Natural killer cell (primary cell): ENCODE data around the gene LHPP. TPM values are rescaled to one million over a fixed set of nuclear protein-coding genes. Genes with fewer than 3 reads are reported as not detected.

Experiments used
- ATAC-seq, 3 donors: fragments of 150-1000 bp in 2 of 3; fragments of 200-7000 bp in 1 of 3; cut with Tn5 transposase; 1 replicate in 1 of 3; 2 replicates in 2 of 3; pipeline ENCODE4 v1.10.0; 2021; ENCODE audit warnings: mild to moderate bottlenecking in 2 of 3, moderate library complexity in 2 of 3
- DNase-seq, 2 donors: peaks; one replicate each; pipeline versions ENCODE4 v3.0.0 to v3.0.0-alpha.2; 2013 to 2021; ENCODE audit warnings: mixed read lengths in 1 of 2
- H3K27ac ChIP-seq: one replicate; pipeline ENCODE4 v1.5.1; 2013; ENCODE audit warnings: mild to moderate bottlenecking, low read length
- H3K27me3 ChIP-seq: one replicate; pipeline ENCODE4 v1.6.1; 2013; ENCODE audit warnings: low read length; ENCODE audit not compliant: control insufficient read depth, insufficient read depth
- H3K36me3 ChIP-seq: one replicate; pipeline ENCODE4 v1.6.1; 2013; ENCODE audit warnings: low read length; ENCODE audit not compliant: control insufficient read depth, insufficient read depth
- H3K4me1 ChIP-seq: one replicate; pipeline ENCODE4 v1.6.1; 2013; ENCODE audit warnings: low read length; ENCODE audit not compliant: control insufficient read depth, insufficient read depth
- H3K4me3 ChIP-seq: one replicate; pipeline ENCODE4 v1.5.1; 2013; ENCODE audit warnings: low read length
- H3K9me3 ChIP-seq: one replicate; pipeline ENCODE4 v1.6.1; 2013; ENCODE audit warnings: low read length; ENCODE audit not compliant: control insufficient read depth, insufficient read depth
- H3K27ac Mint-ChIP-seq, 2 donors: one replicate each; pipeline ENCODE4 v1.8.0; 2022; ENCODE audit warnings: mild to moderate bottlenecking in 2 of 2, mixed read lengths in 2 of 2, moderate library complexity in 1 of 2
- H3K27me3 Mint-ChIP-seq, 2 donors: one replicate each; pipeline ENCODE4 v1.8.0; 2022; ENCODE audit warnings: low read depth in 2 of 2, mixed read lengths in 2 of 2
- H3K36me3 Mint-ChIP-seq: one replicate; pipeline ENCODE4 v1.8.0; 2022; ENCODE audit warnings: mixed read lengths
- H3K4me1 Mint-ChIP-seq, 2 donors: one replicate each; pipeline ENCODE4 v1.8.0; 2022; ENCODE audit warnings: mixed read lengths in 2 of 2
- H3K4me3 Mint-ChIP-seq: one replicate; pipeline ENCODE4 v1.8.0; 2022; ENCODE audit warnings: mild to moderate bottlenecking, moderate library complexity, mixed read lengths
- H3K9me3 Mint-ChIP-seq, 2 donors: one replicate each; pipeline ENCODE4 v1.8.0; 2022; ENCODE audit warnings: mixed read lengths in 2 of 2
- WGBS: methylation state at CpG from one replicate; pipeline ENCODE4 v1.1.7; 2013; ENCODE audit warnings: missing lambda C conversion rate; ENCODE audit not compliant: insufficient coverage; 5-methylcytosine and 5-hydroxymethylcytosine counted together
- intact Hi-C: fragments of 100-400 bp; cut with micrococcal nuclease; formaldehyde crosslinking; loops from one replicate; pipeline ENCODE4 v1.14.2; 2022
- total RNA-seq, 4 donors: library from RNA; stranded (reverse); fragments of 120-200 nt in 1 of 4; gene quantifications; one replicate each; pipeline versions ENCODE4 v1.2.3 to v1.2.4, GENCODE V29; 2013 to 2022
- TF ChIP-seq, protein P1 (sequence below): fragments of 200-600 bp; IDR thresholded peaks from one replicate; pipeline ENCODE4 v1.8.0; 2022; ENCODE audit warnings: antibody characterized with exemption

The LHPP gene
- total RNA-seq, 3 donors from 2014 or later (not counting 1 experiment from before 2014, with no cell fraction given): 12.3 to 19.3 (median 14.8) TPM

DNA sequence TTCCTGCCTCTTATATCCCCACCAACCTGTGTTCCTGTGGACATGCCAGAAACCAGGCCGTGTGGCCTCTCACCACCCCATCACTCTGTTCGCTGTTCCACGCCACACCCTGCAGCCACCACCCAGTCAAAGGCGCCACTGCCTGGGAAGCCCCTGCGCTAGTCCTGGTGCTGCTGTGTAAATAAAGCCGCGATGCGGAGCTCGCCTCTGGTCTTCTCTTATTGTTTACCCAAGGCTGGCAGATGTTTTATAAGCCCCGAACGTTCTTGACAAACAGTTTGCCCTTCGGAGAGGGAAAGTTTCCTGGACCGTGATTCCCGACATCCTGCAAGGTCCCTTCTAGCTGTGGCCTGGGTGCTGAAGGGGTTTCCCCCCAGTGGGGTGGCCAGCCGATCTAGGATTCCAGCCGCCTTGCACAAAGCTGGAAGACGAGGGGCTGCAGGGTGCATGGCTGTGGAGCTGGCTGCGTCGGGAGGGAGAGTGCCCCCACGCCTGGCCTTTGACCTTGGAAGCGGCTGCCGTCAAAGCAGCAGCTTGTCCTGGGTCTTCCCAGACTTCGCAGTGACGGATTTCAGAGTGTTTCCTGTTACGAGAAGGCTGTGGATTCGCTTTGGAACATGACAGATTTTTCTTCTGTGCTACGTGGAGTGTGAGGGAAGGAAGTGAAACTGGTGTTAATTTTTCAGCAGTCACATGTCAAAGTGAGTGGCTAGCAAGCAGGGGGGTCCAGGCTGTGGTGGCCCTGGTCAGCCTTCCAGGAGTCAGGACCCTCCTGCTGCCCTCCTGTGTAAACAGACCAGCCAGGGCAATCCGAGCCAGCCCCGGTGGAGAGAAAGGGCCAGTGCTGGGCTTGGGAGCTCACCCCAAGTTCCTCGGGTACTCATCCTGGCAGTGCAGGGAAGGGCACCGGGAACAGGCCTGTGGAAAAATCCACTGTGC is 61.6 kb downstream of the LHPP start:
- Mint-ChIP-seq H3K9me3 (no peaks in the 10 kb centered on the region), H3K36me3 (no peaks in the 10 kb centered on the region), H3K27me3 (no peaks in the 10 kb centered on the region), H3K4me1 (no peaks in the 10 kb centered on the region), H3K4me3 (no peak overlapping the region), H3K27ac (no peak overlapping the region)
- no peak for ATAC-seq
- H3K4me1 ChIP-seq: peaks cover 16% of the 10 kb centered on the region
- TF ChIP-seq, protein P1, sequence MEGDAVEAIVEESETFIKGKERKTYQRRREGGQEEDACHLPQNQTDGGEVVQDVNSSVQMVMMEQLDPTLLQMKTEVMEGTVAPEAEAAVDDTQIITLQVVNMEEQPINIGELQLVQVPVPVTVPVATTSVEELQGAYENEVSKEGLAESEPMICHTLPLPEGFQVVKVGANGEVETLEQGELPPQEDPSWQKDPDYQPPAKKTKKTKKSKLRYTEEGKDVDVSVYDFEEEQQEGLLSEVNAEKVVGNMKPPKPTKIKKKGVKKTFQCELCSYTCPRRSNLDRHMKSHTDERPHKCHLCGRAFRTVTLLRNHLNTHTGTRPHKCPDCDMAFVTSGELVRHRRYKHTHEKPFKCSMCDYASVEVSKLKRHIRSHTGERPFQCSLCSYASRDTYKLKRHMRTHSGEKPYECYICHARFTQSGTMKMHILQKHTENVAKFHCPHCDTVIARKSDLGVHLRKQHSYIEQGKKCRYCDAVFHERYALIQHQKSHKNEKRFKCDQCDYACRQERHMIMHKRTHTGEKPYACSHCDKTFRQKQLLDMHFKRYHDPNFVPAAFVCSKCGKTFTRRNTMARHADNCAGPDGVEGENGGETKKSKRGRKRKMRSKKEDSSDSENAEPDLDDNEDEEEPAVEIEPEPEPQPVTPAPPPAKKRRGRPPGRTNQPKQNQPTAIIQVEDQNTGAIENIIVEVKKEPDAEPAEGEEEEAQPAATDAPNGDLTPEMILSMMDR: no peak
- no peaks in the 10 kb centered on the region for H3K9me3 ChIP-seq
- DNase-seq: no peak
- WGBS: 68% methylated on average over 31 of the region's 31 CpGs
- no peaks in the 10 kb centered on the region for H3K36me3 ChIP-seq
- intact Hi-C loops: no loop called here
- no peaks in the 10 kb centered on the region for H3K27me3 ChIP-seq
- no peak overlapping the region for H3K27ac ChIP-seq
- no peak overlapping the region for H3K4me3 ChIP-seq

DNA sequence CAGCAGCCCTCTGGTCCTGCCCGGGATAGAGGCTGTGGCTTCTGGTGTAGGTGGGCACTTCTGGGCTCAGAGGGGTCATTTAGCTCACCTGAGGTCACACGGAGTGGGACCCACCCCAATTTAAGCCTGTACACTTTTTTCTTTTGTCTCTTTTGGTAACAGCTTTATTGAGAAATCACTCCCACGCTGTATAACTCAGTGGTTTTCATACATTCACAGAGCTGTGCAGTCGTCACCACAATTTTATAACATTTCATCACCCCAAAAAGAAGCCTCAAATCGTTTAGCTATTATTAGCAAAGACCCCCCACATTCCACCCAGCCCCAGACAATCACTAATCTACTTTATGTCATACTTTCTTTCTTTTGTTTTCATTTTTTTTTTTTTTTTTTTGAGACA is 62.3 kb downstream of the LHPP start:
- H3K9me3 Mint-ChIP-seq: no peaks in the 10 kb centered on the region
- H3K27me3 Mint-ChIP-seq: no peaks in the 10 kb centered on the region
- H3K36me3 Mint-ChIP-seq: no peaks in the 10 kb centered on the region
- Histone ChIP-seq H3K27me3 (no peaks in the 10 kb centered on the region), H3K36me3 (no peaks in the 10 kb centered on the region), H3K27ac (no peak overlapping the region), H3K4me1 (peaks cover 16% of the 10 kb centered on the region), H3K4me3 (no peak overlapping the region), H3K9me3 (no peaks in the 10 kb centered on the region)
- no peaks in the 10 kb centered on the region for H3K4me1 Mint-ChIP-seq
- intact Hi-C loops: no loop called here
- no peak for DNase-seq
- ATAC-seq: no peak
- WGBS: 64% methylated on average over 5 of the region's 5 CpGs
- H3K4me3 Mint-ChIP-seq: no peak overlapping the region
- TF ChIP-seq, protein P1: no peak
- no peak overlapping the region for H3K27ac Mint-ChIP-seq

DNA sequence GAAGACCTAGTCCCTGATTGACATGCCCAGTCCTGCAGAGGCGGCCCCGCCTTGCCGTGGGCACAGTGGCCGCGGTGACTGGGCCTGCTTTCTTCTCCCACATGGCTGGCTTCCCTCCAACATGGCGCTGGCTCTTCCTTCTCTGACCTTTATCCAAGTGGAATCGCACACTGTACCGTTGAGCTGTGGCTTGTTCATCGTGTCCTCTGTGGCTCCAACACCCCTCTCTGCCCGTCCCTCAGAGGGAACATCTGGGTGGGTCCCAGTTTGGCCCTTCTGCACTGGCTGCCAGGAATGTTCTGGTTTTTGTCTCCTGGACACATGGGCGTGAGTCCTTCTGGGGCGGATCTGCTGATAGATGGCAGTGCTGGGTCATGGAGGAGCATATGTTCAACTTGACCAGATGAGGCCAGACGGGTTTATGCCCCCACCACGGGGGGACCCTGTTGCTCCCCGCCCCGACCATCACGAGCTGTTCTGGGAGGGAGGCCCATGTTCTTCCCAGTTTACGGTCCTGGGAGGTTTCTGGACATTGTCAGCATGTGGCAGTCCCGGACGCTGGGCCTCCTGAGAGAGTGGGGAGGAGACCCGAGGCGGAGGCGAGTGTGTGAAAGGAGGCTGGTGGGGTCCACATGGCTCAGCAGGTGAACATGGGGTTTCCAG is 63.5 kb downstream of the LHPP start:
- H3K4me1 Mint-ChIP-seq: peaks cover 1 to 3% of the 10 kb centered on the region in 2 donors

More for the DNA sequence above, 63.5 kb downstream of the LHPP start:
- Histone ChIP-seq H3K27ac (no peak overlapping the region), H3K27me3 (no peaks in the 10 kb centered on the region), H3K4me3 (no peak overlapping the region), H3K9me3 (no peaks in the 10 kb centered on the region), H3K36me3 (no peaks in the 10 kb centered on the region), H3K4me1 (peaks cover 20% of the 10 kb centered on the region)
- no peaks in the 10 kb centered on the region for H3K36me3 Mint-ChIP-seq
- no peak overlapping the region for H3K27ac Mint-ChIP-seq
- WGBS: 86% methylated on average over 23 of the region's 23 CpGs
- DNase-seq (no peak), ATAC-seq (no peak)
- H3K4me3 Mint-ChIP-seq: no peak overlapping the region
- peaks cover 0 to under 1% of the 10 kb centered on the region in 2 donors for H3K27me3 Mint-ChIP-seq
- intact Hi-C loops: loop anchor here (5.0 kb wide), 1 partner anchor 662 kb away; no protein-coding TSS in a partner anchor
- TF ChIP-seq, protein P1: no peak
- H3K9me3 Mint-ChIP-seq: no peaks in the 10 kb centered on the region
